HG02840 (cell line): ENCODE data around the gene MEF2C.

Experiments used
- ATAC-seq: cut with Tn5 transposase; IDR thresholded peaks from one replicate; pipeline ENCODE4 v1.9.1; 2021; ENCODE audit warnings: mild to moderate bottlenecking, moderate library complexity, moderate number of reproducible peaks; ENCODE audit not compliant: unreplicated experiment, low FRiP score

Gene MEF2C

DNA sequence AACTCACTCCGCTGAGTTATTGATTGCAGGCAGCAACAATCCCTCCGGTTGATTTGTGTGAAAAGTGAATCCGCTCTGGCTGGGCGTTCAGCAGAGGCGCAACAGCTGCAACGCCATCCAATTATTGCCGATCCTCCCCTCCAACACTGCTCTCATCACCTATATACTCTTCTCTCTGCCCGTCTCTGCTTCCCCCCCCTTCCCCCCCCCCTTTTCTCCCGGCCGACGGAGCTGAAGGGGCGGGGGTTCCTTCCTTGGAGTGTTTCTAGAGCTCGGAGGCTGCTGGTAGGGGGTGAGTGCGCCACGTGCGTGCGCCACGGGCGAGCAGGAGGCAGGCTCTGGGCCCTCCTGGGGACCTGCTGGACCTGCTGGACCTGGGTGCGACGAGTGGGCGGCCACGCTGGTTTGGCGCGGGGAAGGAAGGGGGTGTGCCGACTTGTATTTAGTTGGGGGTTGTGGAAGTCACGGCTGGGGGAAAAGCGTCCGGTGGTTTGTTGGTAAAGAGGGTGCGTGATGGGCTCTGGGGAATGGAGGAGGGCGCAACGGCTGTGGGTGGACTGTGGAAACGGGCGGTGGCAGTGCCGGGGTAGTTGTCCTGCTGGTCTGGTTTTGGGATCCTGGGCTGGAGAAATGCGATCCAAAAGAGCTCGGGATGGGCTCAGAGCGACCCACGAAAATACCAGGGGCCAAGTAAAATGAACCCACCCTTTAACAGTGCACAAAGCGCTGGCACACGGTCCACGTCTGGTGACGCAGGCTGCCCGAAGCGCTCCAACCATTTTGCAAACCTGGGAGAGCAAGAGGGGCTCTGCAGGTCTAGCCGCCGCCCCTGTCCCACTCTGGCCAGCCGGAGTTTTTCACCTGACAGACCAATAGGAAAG, 6.4 kb upstream of the MEF2C start:
- ATAC-seq, result no peak

- no peak for ATAC-seq
Observed at GRCh38 chr5:88888848-88889188, 5.8 kb upstream of the MEF2C start.

DNA sequence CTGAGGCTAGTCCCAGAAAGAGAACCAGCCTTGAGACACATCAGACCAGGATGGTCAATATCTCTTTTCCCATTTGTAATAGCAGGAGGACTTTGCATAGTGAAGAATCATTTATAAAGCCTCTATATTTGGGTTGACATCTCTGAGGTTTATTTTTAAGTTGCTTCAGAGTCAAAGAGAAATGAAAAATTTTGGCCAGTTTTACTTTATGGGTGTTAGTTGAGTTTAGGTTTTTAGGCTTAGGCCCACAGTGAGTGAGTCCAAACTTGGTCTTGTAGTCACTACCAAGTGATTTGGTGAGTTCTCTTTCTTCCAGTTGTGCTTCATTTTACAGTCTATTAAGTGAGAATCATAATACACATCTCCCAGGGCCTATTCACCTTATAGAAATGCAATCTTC, 5.3 kb upstream of the MEF2C start:
- ATAC-seq, result no peak

- no peak for ATAC-seq
Observed at GRCh38 chr5:88887342-88887741, 4.4 kb upstream of the MEF2C start.

- no peak for ATAC-seq
Observed at GRCh38 chr5:88886746-88887341, 3.9 kb upstream of the MEF2C start.

DNA sequence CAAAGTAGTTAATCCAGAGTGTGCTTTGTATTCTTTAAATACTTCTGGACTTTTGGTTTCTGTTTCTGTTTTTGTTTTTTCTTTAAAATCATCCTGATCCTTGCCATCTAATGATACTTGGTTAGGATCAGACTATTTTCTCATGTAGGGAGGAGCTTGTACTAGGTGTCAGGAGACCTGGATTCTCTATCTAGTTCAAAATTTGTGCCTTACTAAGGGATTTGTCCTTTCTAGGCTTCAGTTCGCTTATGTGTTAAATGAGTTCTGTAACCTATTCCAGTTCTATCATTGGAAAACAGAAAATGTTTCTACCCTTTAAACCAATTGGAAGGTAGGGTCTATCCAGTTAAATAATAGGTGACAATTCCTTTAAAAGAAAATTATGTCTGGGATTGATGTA, 3.3 kb upstream of the MEF2C start:
- ATAC-seq, result no peak

DNA sequence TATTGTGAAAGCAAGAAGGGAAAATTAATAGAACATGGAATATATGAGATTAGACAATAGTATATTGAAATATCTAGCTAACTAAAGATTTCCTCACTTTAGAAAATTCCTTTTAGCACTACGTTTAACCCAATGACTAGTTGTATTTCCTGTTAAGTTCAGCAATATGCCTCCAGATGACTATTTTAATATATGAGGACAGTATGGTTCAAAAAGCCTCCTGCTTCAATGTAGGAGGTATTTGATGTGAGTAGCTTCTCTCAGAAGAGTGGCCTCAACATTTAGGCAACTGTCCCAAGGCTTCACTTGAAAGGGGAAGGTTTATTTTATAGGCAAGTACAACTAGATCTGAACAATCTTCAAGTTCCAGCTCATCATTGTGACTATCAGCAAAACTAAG, 2.0 kb upstream of the MEF2C start:
- no peak for ATAC-seq

- no peak for ATAC-seq
Observed at GRCh38 chr5:88884608-88884877, 1.6 kb upstream of the MEF2C start.

- no peak for ATAC-seq
Observed at GRCh38 chr5:88883836-88884607, 1.0 kb upstream of the MEF2C start.

GRCh38 chr5:88882276-88883038, 527 bp downstream of the MEF2C start:
- ATAC-seq, result no peak

- ATAC-seq, result no peak
Observed at GRCh38 chr5:88881571-88881971, 1.4 kb downstream of the MEF2C start.

- no peak for ATAC-seq
Observed at GRCh38 chr5:88880201-88880600, 2.8 kb downstream of the MEF2C start.

DNA sequence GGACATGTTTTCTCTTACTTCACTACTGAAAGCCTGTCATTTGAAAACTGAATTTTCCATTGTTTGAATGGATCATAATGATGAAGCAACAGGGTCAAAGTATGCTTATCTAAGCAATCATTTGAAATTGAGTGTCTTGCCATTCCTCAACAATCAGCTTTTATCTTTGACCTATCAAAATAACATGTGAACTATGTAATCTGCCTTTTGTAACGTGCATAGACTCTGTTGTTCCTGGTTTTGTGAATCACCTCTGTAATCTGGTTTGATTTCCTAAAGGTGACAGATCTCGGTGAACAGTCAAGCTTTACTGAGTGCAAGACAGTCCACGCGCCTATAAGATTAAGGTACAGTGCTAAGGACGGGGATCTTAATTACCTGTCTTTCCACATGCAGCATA, 3.3 kb downstream of the MEF2C start:
- no peak for ATAC-seq

DNA sequence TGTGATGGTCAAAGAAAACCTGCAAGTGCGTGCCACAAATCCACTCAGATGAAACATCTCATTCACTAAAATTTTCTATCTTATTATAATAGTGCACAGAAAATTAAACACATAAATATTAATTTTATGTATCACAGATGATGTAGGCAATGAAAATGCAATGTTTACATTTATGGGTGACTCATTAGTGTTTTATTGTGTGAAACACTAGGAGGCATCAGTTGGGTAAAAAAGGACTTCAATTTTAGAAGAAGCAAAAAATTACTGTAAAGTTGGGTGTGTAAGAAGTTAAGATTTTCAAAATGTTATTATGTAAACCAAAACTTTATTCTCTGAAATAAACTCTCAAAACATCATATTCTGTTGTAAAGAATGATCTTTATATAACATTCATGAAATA, 4.0 kb downstream of the MEF2C start:
- no peak for ATAC-seq

DNA sequence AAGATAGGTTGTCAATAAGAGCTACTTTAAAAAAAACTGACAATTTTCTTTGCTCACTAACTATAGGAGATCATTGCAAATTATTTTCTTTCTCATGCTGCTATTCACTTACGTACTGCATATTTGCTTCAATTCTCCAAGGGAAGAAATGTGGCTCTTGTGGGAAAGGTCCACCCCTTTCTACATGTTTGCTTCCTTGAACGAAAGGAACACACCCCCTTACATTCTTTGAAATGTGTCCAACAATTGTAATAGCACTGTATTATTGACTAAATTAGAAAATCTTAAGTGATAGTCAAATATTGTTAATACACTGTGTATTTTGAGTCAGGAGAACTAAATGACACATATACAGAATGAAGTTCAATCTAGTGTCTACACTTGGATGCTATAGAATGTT, 5.2 kb downstream of the MEF2C start:
- ATAC-seq, result no peak

DNA sequence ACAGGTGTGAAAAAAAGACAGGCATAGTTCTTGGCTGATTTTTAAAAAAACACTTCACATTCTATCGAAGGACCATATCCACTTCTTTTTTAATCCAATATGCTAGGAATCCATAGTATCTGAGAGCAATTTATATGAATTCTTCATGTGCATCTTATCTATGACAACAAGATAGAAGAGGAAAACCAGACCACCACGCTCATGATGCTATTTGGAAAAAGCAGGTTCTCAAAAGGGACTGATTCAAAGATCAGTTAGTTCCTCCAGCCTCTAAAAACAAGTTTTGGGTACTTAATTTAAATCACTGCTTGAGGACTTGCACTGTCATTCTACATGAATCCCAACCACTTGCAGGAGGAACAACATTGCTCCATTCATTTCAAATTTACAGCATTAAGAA, 6.3 kb downstream of the MEF2C start:
- no peak for ATAC-seq

DNA sequence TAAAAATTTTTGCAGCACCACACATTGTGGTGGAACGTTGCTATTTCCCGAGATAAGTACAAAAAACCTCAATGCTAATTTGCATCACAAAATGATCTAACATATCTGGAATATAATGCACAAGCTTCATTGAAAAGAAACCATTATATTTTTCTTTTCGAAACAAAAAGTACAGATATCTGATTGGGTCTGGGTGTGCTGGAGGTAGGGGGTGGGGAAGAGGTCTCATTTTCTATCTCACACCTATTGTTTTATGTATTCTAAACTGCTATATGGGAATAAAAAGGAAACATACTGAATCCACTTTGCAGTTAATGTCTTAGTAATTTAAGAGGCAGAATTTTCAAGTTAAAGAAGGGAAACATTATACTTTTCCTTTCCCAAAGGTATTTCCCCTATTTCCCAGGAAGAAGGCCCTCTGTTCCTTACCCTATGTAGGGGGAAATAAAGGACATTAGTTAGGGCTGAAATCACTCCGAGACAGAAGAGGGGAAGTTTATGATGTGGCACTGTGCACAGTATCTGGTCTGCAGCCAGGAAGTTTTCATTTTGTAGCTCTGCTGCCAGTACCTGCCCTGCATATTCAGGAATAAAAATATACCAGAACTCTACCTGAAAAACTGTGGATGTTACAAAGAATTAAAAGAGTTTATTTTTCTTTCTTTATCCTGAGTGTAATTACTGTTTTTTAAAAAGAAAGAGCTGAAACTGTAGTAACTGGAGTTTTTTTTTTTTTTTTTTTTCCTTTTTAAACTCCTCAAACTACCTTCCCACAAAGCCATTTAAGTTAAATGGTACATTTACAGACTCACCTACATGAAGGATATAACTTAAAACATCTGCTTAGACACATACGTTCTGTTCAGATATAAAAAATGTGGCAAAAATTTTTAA, 7.4 kb downstream of the MEF2C start:
- ATAC-seq, result no peak

DNA sequence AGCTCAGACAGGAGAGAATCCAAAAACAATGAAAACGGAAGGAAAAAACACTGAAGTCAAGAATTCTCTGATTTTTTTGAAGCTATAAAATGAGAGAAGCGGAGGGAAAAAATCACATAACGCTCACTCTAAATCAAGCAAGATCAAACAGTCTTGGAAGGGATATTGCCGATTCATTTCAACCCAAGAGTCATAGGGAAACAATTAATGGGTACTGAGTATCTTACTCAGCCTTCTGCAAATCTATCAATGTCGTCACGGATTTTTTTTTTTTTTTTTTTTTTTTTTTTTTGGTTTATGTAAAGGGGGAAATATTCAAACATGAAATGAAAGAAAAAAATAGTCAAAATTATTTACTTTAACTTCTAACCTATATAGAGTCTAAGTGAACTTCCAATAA, 9.5 kb downstream of the MEF2C start:
- ATAC-seq, result no peak

DNA sequence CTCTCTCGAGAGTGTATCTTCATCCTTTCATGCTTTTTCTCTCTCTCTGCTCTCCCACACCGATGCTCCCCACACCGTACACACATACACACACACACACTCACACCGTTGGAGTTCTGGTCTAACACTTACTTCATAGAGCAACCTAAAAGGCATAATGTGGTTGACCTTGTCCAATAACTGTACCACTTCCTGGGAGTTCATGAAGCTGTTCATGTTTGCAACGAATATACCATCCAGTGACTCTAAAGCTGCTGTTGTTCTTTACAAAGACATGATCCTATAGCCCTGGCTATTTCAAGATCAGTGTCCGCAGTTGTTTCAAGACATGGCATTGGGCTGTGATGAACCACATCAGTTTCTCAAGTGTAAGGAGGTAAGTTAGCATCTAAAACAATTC, 10.0 kb downstream of the MEF2C start:
- no peak for ATAC-seq

- no peak for ATAC-seq
Observed at GRCh38 chr5:88870285-88870684, 12.7 kb downstream of the MEF2C start.
